Measurements from ENCODE around the gene CRYZL1.

CRYZL1 gene

DNA sequence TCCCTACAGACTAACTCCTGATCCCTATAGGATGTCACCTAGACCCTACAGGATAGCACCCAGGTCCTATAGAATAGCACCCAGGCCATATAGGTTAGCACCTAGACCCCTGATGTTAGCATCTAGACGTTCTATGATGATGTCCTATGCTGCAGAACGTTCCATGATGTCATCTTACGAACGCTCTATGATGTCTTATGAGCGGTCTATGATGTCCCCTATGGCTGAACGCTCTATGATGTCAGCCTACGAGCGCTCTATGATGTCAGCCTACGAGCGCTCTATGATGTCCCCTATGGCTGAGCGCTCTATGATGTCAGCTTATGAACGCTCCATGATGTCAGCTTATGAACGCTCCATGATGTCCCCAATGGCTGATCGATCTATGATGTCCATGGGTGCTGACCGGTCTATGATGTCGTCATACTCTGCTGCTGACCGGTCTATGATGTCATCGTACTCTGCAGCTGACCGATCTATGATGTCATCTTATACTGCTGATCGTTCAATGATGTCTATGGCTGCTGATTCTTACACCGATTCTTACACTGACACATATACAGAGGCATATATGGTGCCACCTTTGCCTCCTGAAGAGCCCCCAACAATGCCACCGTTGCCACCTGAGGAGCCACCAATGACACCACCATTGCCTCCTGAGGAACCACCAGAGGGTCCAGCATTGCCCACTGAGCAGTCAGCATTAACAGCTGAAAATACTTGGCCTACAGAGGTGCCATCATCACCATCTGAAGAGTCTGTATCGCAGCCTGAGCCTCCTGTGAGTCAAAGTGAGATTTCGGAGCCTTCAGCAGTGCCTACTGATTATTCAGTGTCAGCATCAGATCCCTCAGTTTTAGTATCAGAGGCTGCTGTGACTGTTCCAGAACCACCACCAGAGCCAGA, 89.2 kb downstream of the CRYZL1 start:
- no peak for DNase-seq (ENCODE audit: low spot score)
- in situ Hi-C loops (cut with MboI; ENCODE audit: low pct_unique_long_range_greater_than_20kb, low sequenced_read_pairs, unreplicated experiment): no loop called here
- no peak for TF ChIP-seq CTCF (IDR thresholded peaks at IDR 0.05; ENCODE audit: extremely low read depth, insufficient read depth, missing control alignments)

GRCh38 chr21:33551664-33552063, 89.9 kb downstream of the CRYZL1 start:
- in situ Hi-C loops (cut with MboI; ENCODE audit: low pct_unique_long_range_greater_than_20kb, low sequenced_read_pairs, unreplicated experiment): no loop called here
- DNase-seq (ENCODE audit: low spot score): no peak
- TF ChIP-seq CTCF (IDR thresholded peaks at IDR 0.05; ENCODE audit: extremely low read depth, insufficient read depth, missing control alignments): no peak

DNA sequence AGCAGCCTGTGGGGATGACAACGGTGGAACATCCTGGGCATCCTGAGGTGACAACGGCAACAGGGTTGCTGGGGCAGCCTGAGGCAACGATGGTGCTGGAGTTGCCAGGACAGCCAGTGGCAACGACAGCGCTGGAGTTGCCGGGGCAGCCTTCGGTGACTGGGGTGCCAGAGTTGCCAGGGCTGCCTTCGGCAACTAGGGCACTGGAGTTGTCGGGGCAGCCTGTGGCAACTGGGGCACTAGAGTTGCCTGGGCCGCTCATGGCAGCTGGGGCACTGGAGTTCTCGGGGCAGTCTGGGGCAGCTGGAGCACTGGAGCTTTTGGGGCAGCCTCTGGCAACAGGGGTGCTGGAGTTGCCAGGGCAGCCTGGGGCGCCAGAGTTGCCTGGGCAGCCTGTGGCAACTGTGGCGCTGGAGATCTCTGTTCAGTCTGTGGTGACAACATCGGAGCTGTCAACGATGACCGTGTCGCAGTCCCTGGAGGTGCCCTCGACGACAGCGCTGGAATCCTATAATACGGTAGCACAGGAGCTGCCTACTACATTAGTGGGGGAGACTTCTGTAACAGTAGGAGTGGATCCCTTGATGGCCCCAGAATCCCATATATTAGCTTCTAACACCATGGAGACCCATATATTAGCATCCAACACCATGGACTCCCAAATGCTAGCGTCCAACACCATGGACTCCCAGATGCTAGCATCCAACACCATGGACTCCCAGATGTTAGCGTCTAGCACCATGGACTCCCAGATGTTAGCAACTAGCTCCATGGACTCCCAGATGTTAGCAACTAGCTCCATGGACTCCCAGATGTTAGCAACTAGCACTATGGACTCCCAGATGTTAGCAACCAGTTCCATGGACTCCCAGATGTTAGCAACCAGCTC, 90.5 kb downstream of the CRYZL1 start:
- in situ Hi-C loops (cut with MboI; ENCODE audit: low pct_unique_long_range_greater_than_20kb, low sequenced_read_pairs, unreplicated experiment): no loop called here
- no peak for TF ChIP-seq CTCF (IDR thresholded peaks at IDR 0.05; ENCODE audit: extremely low read depth, insufficient read depth, missing control alignments)
- DNase-seq (ENCODE audit: low spot score): no peak

- in situ Hi-C loops (cut with MboI; ENCODE audit: low pct_unique_long_range_greater_than_20kb, low sequenced_read_pairs, unreplicated experiment): no loop called here
- no peak for TF ChIP-seq CTCF (IDR thresholded peaks at IDR 0.05; ENCODE audit: extremely low read depth, insufficient read depth, missing control alignments)
- no peak for DNase-seq (ENCODE audit: low spot score)
These were observed 91.4 kb downstream of the CRYZL1 start for GRCh38 chr21:33549848-33550771.

- DNase-seq (ENCODE audit: low spot score): no peak
- TF ChIP-seq CTCF (IDR thresholded peaks at IDR 0.05; ENCODE audit: extremely low read depth, insufficient read depth, missing control alignments): no peak
- in situ Hi-C loops (cut with MboI; ENCODE audit: low pct_unique_long_range_greater_than_20kb, low sequenced_read_pairs, unreplicated experiment): no loop called here
These were observed 95.5 kb downstream of the CRYZL1 start for GRCh38 chr21:33546086-33546485.

Measured in GM13977 (cell line).